Measurements from ENCODE around the gene CERS5.

Gene CERS5

DNA sequence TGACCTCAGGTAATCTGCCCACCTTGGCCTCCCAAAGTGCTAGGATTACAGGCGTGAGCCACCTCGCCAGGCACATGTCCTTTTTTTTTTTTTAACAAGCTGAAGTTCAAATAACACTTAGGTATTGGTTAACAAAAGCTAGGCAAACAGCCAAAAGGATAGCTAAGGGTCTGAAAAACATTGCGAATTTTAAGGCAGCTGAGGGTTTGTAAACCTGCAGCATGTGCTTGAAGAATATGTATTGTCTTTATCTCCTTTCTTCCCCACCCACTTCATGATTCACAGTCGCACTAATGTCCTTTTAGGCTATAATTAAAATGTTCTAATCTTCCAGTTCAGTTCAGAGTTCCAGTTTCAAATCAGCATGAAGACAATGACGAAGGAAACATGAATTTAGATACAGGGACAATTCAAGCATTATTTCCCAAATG lies 30.1 kb upstream of the CERS5 start:
- DNase-seq (ENCODE audit: low read depth): no peak
- H3K4me3 ChIP-seq (ENCODE audit: control insufficient read depth, low read depth, low read length): no peak overlapping the region
- TF ChIP-seq, protein P1, sequence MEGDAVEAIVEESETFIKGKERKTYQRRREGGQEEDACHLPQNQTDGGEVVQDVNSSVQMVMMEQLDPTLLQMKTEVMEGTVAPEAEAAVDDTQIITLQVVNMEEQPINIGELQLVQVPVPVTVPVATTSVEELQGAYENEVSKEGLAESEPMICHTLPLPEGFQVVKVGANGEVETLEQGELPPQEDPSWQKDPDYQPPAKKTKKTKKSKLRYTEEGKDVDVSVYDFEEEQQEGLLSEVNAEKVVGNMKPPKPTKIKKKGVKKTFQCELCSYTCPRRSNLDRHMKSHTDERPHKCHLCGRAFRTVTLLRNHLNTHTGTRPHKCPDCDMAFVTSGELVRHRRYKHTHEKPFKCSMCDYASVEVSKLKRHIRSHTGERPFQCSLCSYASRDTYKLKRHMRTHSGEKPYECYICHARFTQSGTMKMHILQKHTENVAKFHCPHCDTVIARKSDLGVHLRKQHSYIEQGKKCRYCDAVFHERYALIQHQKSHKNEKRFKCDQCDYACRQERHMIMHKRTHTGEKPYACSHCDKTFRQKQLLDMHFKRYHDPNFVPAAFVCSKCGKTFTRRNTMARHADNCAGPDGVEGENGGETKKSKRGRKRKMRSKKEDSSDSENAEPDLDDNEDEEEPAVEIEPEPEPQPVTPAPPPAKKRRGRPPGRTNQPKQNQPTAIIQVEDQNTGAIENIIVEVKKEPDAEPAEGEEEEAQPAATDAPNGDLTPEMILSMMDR (conservative IDR thresholded peaks at IDR 0.05; ENCODE audit: control insufficient read depth, insufficient read depth, low read depth, low read length): no peak

DNA sequence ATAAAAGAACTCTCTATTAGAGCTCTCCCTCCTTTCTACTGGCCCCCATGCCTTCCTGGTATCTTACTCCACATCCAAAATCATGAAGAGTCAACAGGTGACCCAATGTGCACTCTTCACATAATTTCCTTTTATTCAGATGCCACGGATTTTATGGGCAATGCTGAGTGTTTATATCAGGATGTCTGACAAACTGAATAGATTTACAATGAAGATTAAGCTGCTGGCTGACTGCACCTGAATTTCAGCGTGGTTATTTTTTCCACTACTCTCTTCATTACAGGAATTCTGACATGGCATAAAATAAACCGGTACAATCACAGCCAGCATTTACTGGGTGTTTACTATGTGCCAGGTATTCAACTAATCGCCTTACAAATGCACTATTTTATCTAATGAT lies 29.4 kb upstream of the CERS5 start:
- no peak overlapping the region for H3K4me3 ChIP-seq (ENCODE audit: control insufficient read depth, low read depth, low read length)
- DNase-seq (ENCODE audit: low read depth): no peak
- TF ChIP-seq, protein P1 (conservative IDR thresholded peaks at IDR 0.05; ENCODE audit: control insufficient read depth, insufficient read depth, low read depth, low read length): no peak

DNA sequence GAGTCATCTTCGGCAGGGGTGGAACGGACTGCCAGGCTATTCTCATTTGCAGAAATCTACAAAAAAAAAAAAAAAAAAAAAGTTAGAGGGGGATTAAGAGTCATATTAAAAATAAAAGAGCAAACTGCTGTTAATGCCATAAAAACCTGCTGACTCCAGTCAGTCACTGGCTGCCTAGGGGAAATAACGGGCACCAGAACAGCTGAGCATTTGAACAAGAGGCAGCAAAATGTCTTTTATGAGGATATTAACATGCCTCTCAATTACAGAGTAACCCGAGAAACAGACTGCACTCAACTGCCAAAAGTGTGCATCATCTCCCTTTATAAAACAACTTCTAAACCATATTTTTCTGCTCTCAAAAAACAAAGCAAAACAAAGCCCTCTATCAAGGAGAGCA lies 28.7 kb upstream of the CERS5 start:
- TF ChIP-seq, protein P1 (conservative IDR thresholded peaks at IDR 0.05; ENCODE audit: control insufficient read depth, insufficient read depth, low read depth, low read length): no peak
- DNase-seq (ENCODE audit: low read depth): no peak
- no peak overlapping the region for H3K4me3 ChIP-seq (ENCODE audit: control insufficient read depth, low read depth, low read length)

DNA sequence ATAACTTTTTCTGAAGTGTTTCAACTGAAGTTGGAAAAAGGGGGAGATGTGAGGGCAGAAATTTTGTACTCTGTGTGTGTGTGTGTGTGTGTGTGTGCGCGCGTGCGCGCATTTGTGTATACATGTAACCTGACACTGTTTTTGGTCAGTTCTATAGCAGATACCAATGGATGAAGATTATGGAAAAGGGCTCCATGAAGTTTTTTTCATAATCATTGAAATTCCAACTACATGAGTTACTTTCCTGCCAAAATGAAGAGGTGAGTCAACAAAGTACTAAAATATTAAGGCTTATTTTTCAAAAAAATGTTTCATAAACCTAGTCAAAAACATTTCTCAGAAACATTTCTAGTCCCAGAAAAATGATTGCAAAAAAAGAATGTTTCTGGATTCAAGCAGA lies 25.7 kb upstream of the CERS5 start:
- peak; percentile 47 for DNase-seq (ENCODE audit: low read depth)
- TF ChIP-seq, protein P1 (conservative IDR thresholded peaks at IDR 0.05; ENCODE audit: control insufficient read depth, insufficient read depth, low read depth, low read length): no peak
- no peak overlapping the region for H3K4me3 ChIP-seq (ENCODE audit: control insufficient read depth, low read depth, low read length)

DNA sequence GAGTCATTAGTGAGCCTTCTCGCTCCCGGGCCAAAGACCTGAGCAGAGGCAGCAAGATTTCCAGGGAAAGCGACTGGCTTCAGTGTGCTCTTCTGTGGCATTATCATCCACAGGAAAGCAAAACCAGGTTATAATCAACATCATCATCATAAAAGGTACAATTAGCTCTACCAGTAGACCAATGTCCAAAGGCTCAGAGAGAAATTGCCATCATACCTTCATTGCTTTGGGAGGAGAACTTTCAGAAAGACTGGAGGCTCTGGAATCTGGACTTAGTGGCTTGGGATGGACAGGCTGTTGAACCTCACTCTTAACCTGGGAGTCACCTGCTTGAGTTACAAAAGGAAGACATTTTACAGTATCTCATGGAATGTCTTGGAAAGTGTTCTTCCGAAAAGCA lies 25.1 kb upstream of the CERS5 start:
- DNase-seq (ENCODE audit: low read depth): no peak
- TF ChIP-seq, protein P1 (conservative IDR thresholded peaks at IDR 0.05; ENCODE audit: control insufficient read depth, insufficient read depth, low read depth, low read length): no peak
- H3K4me3 ChIP-seq (ENCODE audit: control insufficient read depth, low read depth, low read length): no peak overlapping the region

DNA sequence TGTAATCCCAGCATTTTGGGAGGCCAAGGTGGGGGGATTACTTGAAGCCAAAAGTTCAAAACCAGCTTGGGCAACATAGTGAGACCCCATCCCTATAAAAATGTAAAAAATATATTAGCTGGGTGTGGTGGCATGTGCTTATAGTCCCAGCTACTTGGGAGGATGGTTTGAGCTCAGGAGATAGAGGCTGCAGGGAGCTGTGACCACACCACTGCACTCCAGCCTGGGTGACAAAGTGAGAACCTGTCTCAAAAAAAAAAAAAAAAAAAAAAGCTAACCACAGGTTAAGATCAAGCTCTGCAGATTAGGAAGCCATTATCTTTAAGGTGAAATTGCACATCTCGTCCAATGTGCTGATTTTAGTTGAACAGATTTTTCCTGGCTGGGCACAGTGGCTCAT lies 23.7 kb upstream of the CERS5 start:
- TF ChIP-seq, protein P1 (conservative IDR thresholded peaks at IDR 0.05; ENCODE audit: control insufficient read depth, insufficient read depth, low read depth, low read length): no peak
- no peak for DNase-seq (ENCODE audit: low read depth)
- no peak overlapping the region for H3K4me3 ChIP-seq (ENCODE audit: control insufficient read depth, low read depth, low read length)

Measured in fibroblast of mammary gland (primary cell).